Transverse colon (tissue), 4 donors: ENCODE results near the gene CTTN. TPM values are rescaled to one million over a fixed set of nuclear protein-coding genes. Genes with fewer than 3 reads are reported as not detected.

Experiments
- DNase-seq: peaks from one replicate; pipeline ENCODE4 v3.0.0-alpha.2; 2019
- H3K27ac ChIP-seq, 4 donors: fragments of 200-600 bp; sonication (generic); 2 replicates each; pipeline ENCODE4 v1.5.1; 2016 to 2018; ENCODE audit warnings: inconsistent platforms in 4 of 4
- H3K27me3 ChIP-seq: fragments of 200-600 bp; sonication (generic); 2 replicates; pipeline ENCODE4 v1.5.1; 2017; ENCODE audit warnings: inconsistent platforms
- H3K36me3 ChIP-seq, 4 donors: fragments of 200-600 bp; sonication (generic); 2 replicates each; pipeline ENCODE4 v1.5.1; 2017 to 2019; ENCODE audit warnings: inconsistent platforms in 4 of 4
- H3K4me1 ChIP-seq, 4 donors: fragments of 200-600 bp; sonication (generic); 2 replicates each; pipeline ENCODE4 v1.5.1; 2017 to 2020; ENCODE audit warnings: inconsistent platforms in 4 of 4
- H3K4me3 ChIP-seq, 4 donors: fragments of 200-600 bp; sonication (generic); 1 replicate in 1 of 4; 2 replicates in 3 of 4; pipeline versions ENCODE4 v1.5.1 to v1.6.1; 2017 to 2019; ENCODE audit warnings: inconsistent platforms in 4 of 4
- H3K9me3 ChIP-seq, 2 donors: fragments of 200-600 bp; sonication (generic); 2 replicates each; pipeline ENCODE4 v1.5.1; 2017 to 2019; ENCODE audit warnings: inconsistent platforms in 2 of 2
- CTCF ChIP-seq, 5 experiments: fragments of 200-600 bp in 3 of 5; fragments of 450-650 bp in 2 of 5; sonication (generic) in 3 of 5; IDR thresholded peaks; 1 replicate in 2 of 5; 2 replicates in 3 of 5; pipeline ENCODE4 v1.5.1; 2016 to 2017; ENCODE audit warnings: antibody characterized with exemption in 5 of 5, inconsistent platforms in 3 of 5, mild to moderate bottlenecking in 2 of 5, moderate library complexity in 1 of 5
- EP300 ChIP-seq: sonication (generic); formaldehyde crosslinking; IDR thresholded peaks from one replicate; pipeline ENCODE4 v1.6.1; 2017; ENCODE audit warnings: antibody characterized with exemption, low read depth
- POLR2A ChIP-seq: fragments of 450-650 bp; IDR thresholded peaks from one replicate; pipeline ENCODE4 v1.6.1; 2016; ENCODE audit warnings: antibody characterized with exemption, mild to moderate bottlenecking, moderate library complexity
- POLR2AphosphoS5 ChIP-seq, 3 donors: sonication (generic); formaldehyde crosslinking; IDR thresholded peaks; one replicate each; pipeline ENCODE4 v1.6.1; 2016; ENCODE audit warnings: antibody characterized with exemption in 3 of 3
- WGBS, 2 donors: methylation state at CpG; one replicate each; pipeline ENCODE4 v1.1.5; 2018; ENCODE audit warnings: low coverage in 1 of 2; 5-methylcytosine and 5-hydroxymethylcytosine counted together
- in situ Hi-C, 4 donors: fragments of 200-750 bp; cut with MboI; loops; one replicate each; pipeline versions ENCODE4 v1.15.0 to v1.15.1; 2017; ENCODE audit warnings: low sequenced_read_pairs in 3 of 4, low pct_ligation_motif_present in 1 of 4, low pct_unique_long_range_greater_than_20kb in 1 of 4
- intact Hi-C: fragments of 100-400 bp; cut with DNase I; formaldehyde crosslinking; loops from one replicate; pipeline ENCODE4 v1.15.1; 2023; ENCODE audit warnings: low total_unique reads
- total RNA-seq, 4 donors: library from RNA; depleted of rRNA; stranded (reverse); fragments of >200 nt; gene quantifications; one replicate each; pipeline ENCODE4 v1.1.0, GENCODE V29; 2016

Gene CTTN
- total RNA-seq, 4 donors from 2014 or later = 203 to 449 (median 365) TPM

- intact Hi-C loops (no loop called here), in situ Hi-C loops (no loop called here)
- Histone ChIP-seq H3K4me1 (no peaks in the 10 kb centered on the region), H3K27me3 (no peaks in the 10 kb centered on the region), H3K4me3 (no peak overlapping the region), H3K9me3 (no peaks in the 10 kb centered on the region), H3K27ac (no peak overlapping the region), H3K36me3 (peaks cover 0 to 32% (median 11%) of the 10 kb centered on the region in 4 donors)
- WGBS, 2 donors = 88 to 89% methylated on average over 3 of the region's 3 CpGs
- no peak for TF ChIP-seq POLR2AphosphoS5 (IDR thresholded peaks at IDR 0.05)
- no peak for TF ChIP-seq CTCF (IDR thresholded peaks at IDR 0.05)
- no peak for TF ChIP-seq EP300
- no peak for TF ChIP-seq POLR2A
- no peak for DNase-seq
These were observed 32.8 kb upstream of the CTTN start for GRCh38 chr11:70365544-70365927.

GRCh38 chr11:70367071-70367470, 31.3 kb upstream of the CTTN start:
- WGBS, 2 donors = 82 to 83% methylated on average over 8 of the region's 8 CpGs
- in situ Hi-C loops = no loop called here
- H3K36me3 ChIP-seq = peaks cover 0 to 32% (median 11%) of the 10 kb centered on the region in 4 donors
- TF ChIP-seq EP300 = no peak
- no peak overlapping the region for H3K27ac ChIP-seq
- H3K9me3 ChIP-seq = no peaks in the 10 kb centered on the region
- intact Hi-C loops = no loop called here
- no peaks in the 10 kb centered on the region for H3K4me1 ChIP-seq
- DNase-seq = no peak
- H3K27me3 ChIP-seq = no peaks in the 10 kb centered on the region
- H3K4me3 ChIP-seq = no peak overlapping the region

GRCh38 chr11:70368961-70369360, 29.4 kb upstream of the CTTN start:
- H3K36me3 ChIP-seq = peaks cover 0 to 37% (median 13%) of the 10 kb centered on the region in 4 donors
- no peaks in the 10 kb centered on the region for H3K4me1 ChIP-seq
- no peak overlapping the region for H3K27ac ChIP-seq
- H3K9me3 ChIP-seq = no peaks in the 10 kb centered on the region
- 94 to 100% methylated on average over 2 of the region's 2 CpGs for WGBS, 2 donors
- H3K27me3 ChIP-seq = no peaks in the 10 kb centered on the region
- no peak for DNase-seq
- intact Hi-C loops (no loop called here), in situ Hi-C loops (no loop called here)
- TF ChIP-seq POLR2A (no peak), EP300 (no peak), CTCF (IDR thresholded peaks at IDR 0.05) (no peak), POLR2AphosphoS5 (IDR thresholded peaks at IDR 0.05) (no peak)
- no peak overlapping the region for H3K4me3 ChIP-seq

GRCh38 chr11:70371241-70371640, 27.1 kb upstream of the CTTN start:
- no peak for TF ChIP-seq POLR2AphosphoS5 (IDR thresholded peaks at IDR 0.05)
- TF ChIP-seq POLR2A = no peak
- TF ChIP-seq CTCF (IDR thresholded peaks at IDR 0.05) = no peak
- no peak for TF ChIP-seq EP300
- 53 to 64% methylated on average over 4 to 5 of the region's 5 CpGs for WGBS, 2 donors
- H3K27me3 ChIP-seq = no peaks in the 10 kb centered on the region
- intact Hi-C loops = no loop called here
- H3K9me3 ChIP-seq = no peaks in the 10 kb centered on the region
- peaks cover 0 to 28% (median 11%) of the 10 kb centered on the region in 4 donors for H3K36me3 ChIP-seq
- H3K4me1 ChIP-seq = no peaks in the 10 kb centered on the region
- no peak overlapping the region for H3K4me3 ChIP-seq
- no peak overlapping the region for H3K27ac ChIP-seq
- in situ Hi-C loops = no loop called here
- no peak for DNase-seq

- Histone ChIP-seq H3K27me3 (no peaks in the 10 kb centered on the region), H3K36me3 (peaks cover 0 to 37% (median 11%) of the 10 kb centered on the region in 4 donors), H3K4me1 (no peaks in the 10 kb centered on the region), H3K27ac (no peak overlapping the region), H3K4me3 (no peak overlapping the region), H3K9me3 (no peaks in the 10 kb centered on the region)
- intact Hi-C loops (no loop called here), in situ Hi-C loops (no loop called here)
- WGBS, 2 donors = 93 to 95% methylated on average over 8 of the region's 8 CpGs
- DNase-seq = no peak
- no peak for TF ChIP-seq POLR2AphosphoS5 (IDR thresholded peaks at IDR 0.05)
- no peak for TF ChIP-seq CTCF (IDR thresholded peaks at IDR 0.05)
- TF ChIP-seq POLR2A = no peak
- no peak for TF ChIP-seq EP300
These were observed 26.3 kb upstream of the CTTN start for GRCh38 chr11:70372076-70372475.
